GM19324 (cell line): ENCODE results near the gene CBFA2T2.
"Not testable (repeated sequence)": the region's sequence is repeated elsewhere in the genome, so short reads cannot be mapped to it uniquely, and the experiment has no call there.

Experiments used
- ATAC-seq: cut with Tn5 transposase; IDR thresholded peaks from one replicate; pipeline ENCODE4 v1.9.1; 2021; ENCODE audit warnings: mild to moderate bottlenecking, moderate library complexity; ENCODE audit not compliant: unreplicated experiment, low FRiP score

The CBFA2T2 gene

DNA sequence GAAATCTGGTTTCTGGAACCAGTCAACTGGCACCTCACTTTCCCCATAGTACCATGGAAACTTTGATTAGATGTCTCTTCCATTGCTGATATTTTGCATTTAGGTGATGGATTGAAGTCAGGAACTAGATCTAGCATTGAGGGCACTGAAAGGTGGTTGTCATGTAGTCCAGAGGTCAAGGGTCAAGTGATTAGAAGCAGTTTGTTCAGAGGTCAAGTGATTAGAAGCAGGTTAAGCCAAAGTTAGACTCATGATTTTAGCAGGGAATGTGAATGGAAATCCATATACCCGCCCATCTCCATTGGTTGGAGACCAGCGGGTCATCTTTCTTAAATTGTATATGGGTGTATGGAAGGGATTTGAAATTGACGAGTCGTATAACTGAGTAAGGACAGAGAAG is 51.2 kb downstream of the CBFA2T2 start:
- no peak for ATAC-seq

DNA sequence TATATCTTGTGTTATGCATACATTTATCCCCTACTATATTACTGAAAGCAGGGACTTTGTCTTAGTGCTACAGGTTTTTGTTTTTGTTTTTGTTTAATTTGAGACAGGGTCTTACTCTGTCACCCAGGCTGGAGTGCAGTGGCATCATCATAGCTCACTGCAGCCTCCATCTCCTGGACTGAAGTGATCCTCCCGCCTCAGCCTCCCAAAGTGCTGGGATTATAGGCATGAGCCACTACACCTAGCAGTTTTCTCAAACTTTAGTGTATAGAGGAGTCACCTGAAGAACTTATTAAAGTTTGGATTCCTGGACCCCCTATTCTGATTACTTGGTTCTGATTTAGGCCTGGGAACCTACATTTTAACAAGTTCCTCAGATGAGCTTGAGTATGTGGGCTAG is 51.9 kb downstream of the CBFA2T2 start:
- no peak for ATAC-seq

DNA sequence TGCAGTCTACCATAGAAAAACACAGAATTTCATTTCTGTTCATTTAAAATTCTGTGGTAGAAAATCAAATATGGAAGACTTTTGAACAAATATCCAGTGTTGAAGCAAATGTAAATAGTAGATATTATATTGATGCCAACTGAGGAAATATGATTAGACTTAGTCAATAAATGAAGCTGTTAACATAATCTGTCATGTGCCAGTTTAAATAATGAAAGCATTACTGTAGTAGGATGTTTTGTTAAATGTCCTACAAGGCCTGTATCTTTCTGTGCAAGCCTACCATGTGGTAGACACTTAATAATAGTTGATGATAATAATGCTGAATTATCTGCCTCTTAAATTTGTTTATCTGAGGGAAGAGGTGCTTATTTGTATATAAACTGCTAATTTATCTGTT is 55.9 kb downstream of the CBFA2T2 start:
- ATAC-seq, result no peak

DNA sequence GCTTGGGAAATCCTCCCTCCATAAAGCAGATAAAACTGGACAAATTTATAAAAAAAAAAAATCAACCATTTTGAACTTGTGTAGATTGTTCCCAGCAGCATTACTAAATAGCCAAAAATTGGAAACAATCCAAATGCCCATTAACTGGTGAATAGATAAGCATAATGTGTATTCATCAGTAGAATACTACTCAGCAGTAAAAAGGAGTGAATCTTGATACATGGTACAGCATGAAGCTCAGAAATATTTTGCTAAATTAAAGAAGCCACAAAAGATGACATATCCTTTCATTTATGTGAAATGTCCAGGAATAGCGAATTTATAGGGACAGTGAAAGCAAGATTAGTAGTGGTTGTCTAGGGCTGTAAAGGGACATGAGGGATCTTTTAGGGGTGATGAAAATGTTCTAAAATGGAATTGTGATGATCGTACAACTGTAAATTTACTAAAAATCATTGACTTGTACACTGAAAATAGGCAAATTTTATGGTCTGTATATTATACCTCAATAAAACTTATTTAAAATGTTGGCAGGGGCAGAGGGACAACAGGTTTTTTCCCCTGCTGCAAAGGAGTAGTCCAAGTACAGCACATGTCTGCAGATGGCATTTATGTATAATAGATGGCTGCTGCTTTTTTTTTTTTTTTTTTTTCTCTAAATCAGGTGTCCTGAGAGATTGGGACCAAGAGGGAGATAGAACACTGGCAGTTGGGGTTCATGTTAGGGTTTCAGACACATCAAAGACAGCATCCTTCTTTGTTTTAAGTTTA is 59.5 kb downstream of the CBFA2T2 start:
- ATAC-seq, result no peak

GRCh38 chr20:33551778-33552177 is 61.9 kb downstream of the CBFA2T2 start:
- ATAC-seq, result no peak

DNA sequence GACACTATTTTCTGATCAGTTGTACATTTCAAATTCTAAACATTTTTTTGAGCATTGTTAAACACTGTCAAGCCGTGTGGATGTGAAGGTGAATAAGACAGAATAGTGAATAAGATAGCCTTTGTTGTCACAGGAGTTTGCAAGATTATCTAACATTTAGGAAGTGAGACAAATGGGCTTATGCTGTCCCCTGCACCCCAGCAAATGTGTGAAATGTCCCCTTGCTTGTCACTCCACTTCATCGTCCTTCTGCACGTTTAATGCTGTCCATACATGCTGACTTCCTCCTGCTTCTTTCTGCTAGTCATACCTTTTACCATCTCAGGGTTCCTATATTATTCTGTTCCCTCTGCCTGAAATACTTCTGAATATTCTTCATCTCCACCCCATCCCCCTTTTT is 62.6 kb downstream of the CBFA2T2 start:
- ATAC-seq, result no peak

DNA sequence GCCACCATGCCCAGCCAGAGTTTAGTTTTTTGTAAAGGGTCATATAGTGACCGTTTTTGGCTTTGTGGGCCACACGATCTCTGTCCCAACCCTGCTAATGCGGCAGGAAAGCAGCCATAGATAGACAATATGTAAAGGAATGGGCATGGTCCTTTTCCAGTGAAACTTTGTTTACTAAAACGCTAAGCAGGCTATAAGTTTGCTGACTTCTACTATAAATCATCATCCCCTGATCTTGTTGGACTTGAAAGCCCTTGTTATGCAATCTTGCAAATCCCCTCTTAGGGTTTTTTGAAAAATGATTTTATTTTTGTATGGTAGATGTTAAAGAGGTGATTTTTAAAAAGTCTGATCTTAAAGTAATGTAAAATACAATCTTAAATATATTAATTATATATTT is 63.6 kb downstream of the CBFA2T2 start:
- no peak for ATAC-seq

DNA sequence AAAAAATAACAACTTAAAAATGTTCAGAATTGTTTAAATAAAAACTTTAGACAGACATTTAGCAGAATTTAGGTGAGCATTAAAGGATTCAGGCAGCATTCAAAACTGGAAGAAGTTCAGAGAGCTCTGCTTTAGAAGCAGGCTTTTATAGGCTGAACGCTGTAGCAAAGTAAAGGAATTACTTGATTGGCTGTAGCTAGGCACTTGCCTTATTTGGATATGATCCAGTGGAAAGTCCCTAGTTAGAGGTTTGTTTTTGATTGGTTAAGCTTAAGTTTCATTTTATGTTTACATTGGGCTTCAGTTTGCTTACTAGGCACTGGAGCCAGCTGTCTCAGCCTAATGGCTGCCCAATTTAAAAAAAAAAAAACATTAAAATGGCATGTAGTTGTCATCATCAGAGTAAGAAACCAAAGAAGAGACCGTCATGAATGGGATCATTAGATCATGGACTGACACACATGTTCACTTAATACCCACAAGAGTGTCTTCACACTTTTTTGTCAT is 65.1 kb downstream of the CBFA2T2 start:
- peak; percentile 86 for ATAC-seq

DNA sequence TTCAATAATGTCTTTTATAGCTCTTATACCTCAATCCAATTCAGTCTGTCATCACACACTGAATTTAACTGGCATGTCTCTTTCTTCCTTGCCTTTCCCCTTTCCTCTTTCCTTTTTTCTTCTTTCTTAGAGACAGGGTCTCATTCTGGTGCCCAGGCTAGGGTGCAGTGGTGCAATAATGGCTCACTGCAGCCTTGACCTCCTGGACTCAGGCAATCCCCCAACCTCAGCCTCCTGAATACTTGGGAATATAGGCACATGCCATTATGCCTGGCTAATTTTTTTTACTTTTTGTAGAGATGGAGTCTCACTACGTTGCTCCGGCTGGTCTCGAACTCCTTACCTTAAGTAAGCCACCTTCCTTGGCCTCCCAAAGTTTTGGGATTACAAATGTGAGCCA is 65.9 kb downstream of the CBFA2T2 start:
- no peak for ATAC-seq

GRCh38 chr20:33556246-33556645 is 66.3 kb downstream of the CBFA2T2 start:
- no peak for ATAC-seq

DNA sequence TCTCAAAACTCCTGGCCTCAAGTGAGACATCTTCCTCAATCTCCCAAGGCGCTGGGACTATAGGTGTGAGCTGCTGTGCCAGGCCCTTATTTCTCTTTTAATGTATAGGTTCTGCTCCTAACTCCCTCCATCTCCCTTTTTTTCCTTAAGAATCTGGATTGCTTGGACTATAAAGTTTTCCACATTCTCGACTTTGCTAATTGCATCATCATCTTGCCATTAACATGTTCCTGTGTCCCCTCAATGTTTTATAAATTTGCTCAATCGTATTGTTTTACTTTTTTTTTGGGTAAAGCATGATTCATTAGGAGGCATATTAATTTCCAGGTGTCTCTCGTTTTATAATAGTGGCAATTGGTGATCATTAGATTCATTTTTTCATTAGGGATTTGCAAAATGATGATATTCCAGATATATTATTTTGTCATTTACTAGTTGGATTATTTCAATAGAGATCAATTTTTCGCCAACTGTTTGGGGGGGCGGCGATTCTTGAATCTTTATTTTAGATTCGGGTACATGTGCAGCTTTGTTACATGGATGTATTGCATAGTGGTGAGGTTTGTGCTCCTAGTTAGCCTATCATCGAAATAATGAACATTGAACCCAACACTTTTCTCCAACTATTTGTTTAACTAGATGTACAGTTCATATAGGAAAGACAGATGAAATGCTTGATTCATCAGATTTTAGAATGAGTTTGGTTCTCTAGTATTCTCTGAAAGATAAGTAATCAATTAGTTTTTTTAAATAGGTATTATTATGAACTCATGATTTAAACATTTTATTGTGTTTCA is 68.7 kb downstream of the CBFA2T2 start:
- ATAC-seq, result no peak

- no peak for ATAC-seq
Measured at GRCh38 chr20:33559212-33559611, 69.3 kb downstream of the CBFA2T2 start.

DNA sequence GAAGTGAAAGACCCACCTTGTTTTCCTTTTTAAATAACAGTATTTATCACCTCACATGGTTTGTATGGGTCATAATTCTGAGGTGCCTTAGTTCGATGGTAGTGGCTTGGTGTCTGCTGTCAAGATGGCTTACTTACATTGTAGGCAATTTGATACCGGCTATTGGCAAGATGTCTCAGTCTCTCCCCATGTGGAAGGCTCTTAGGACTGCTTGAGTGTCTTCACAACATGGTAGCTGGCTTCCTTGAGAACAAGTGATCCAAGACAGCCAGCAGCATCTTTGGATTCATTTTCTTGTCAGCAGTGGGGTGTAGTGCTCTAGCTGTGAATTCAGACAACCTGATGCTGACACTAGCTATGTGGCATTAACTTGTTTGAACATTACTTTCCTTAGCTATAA is 70.1 kb downstream of the CBFA2T2 start:
- ATAC-seq, result no peak

GRCh38 chr20:33561053-33561452 is 71.2 kb downstream of the CBFA2T2 start:
- ATAC-seq, result not testable (repeated sequence)

GRCh38 chr20:33561692-33562601 is 72.1 kb downstream of the CBFA2T2 start:
- no peak for ATAC-seq

DNA sequence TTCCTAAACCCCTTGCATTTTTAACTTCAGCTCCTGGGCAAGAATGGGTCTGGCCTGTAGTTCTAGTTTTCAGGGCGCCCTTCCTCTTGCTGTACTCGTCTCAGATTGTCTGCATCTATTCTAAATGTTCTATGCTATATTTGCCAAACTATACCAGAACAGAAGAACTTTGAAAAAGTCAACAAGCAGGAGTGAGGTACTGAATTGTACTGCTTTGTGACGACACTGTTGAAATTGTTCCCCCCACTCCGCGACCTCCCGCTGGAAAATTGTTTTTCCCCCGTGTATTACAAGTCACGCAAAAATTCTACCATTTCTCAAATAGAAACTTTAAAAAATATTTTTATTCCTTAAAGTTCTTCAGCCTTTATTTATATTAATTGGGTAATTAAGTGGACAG is 73.9 kb downstream of the CBFA2T2 start:
- no peak for ATAC-seq

DNA sequence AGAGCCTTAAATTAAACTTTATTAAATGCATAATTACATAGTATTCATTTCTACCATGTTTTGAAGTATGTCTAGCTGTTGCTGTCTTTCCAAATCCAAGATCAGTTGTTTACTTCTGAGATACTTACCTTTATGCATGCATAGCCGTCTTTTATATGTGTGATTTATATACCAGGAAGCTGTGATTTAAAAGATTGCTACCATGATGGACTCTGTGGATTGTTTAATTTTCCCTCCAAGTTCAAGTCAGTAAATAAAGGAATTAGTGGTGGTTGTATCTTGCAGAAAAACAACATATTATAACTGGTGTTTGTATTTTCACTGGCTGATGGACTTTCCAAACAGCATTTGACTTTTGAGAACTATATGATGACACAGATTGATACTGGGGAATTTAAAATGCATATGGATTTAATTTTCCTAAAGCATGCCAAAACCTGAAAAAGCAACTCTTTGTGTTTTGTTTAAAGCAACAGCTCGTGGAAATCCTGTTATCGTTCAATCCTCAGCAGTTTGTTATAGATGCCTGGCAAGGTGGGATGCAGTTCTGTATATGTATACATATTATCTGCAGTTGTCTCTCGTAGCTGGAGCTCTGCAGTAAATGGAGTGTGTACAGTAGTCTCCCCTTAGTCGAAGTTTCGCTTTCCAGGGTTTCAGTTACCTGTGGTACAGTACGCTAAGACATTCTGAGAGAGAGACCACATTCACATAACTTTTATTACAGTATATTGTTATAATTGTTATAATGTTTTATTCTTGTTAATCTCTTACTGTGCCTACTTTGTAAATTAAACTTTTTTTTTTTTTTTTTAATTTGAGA is 77.1 kb downstream of the CBFA2T2 start:
- ATAC-seq, result no peak

DNA sequence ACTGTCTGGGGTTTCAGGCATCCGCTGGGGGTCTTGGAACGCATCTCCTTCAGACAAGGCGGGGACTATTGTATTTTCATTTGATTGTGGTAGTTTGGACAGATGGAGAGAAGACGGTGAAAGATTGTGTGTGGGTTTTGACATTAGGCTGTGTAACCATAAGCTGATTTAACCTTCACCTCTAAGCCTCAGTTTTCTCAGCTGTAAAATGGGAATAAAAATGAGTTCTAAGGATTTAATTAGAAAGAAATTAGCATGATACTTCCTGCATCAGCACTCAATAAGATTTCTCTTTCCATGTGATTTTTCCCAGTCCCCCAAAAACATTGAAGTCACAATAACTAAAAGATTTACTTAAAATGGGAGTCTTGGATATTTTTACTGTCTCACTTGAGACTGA is 78.1 kb downstream of the CBFA2T2 start:
- ATAC-seq, result no peak

DNA sequence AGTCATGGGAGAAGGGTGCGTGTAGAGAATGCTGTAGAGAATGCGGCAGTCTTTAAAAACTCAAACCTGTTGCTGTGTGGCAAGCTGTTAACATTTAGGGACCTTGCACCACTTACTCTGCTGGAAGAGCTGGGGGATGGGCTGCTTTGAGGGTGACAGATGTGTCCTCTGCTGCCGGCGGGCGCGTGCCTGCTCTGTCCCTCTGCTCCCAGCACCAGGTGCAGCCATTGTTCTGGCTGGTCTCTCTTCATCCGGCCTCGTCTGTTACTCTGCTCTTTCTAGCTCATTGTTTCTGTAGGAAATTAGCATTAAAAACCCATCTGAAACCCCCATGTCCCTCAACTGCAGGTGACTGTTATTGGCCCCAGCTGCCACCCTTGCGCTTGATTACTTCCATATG is 78.5 kb downstream of the CBFA2T2 start:
- ATAC-seq, result no peak
